SK-N-SH (cell line): ENCODE data around the gene METTL26. TPM values are rescaled to one million over a fixed set of nuclear protein-coding genes. Genes with fewer than 3 reads are reported as not detected.

ENCODE experiments used
- CTCF ChIA-PET: fragments of 300-600, 350-600 bp; formaldehyde crosslinking; extraction: SDS; loops from one replicate; lab custom pipeline; 2021; lab: Yijun Ruan, JAX
- POLR2A ChIA-PET: fragments of 350-600 bp; sonication (Branson Sonifier 250); formaldehyde crosslinking; extraction: SDS; loops from one replicate; lab custom pipeline; 2020; ENCODE audit warnings: antibody characterized with exemption, inconsistent platforms; lab: Yijun Ruan, JAX
- DNase-seq: peaks from one replicate; pipeline ENCODE4 v3.0.0; 2012
- H2AFZ ChIP-seq: fragments of 200-600 bp; sonication (generic); 2 replicates; pipeline ENCODE4 v1.8.1; 2016; ENCODE audit warnings: antibody characterized with exemption, mild to moderate bottlenecking, low read depth
- H3F3A ChIP-seq: fragments of 200-600 bp; sonication (generic); replicated peaks from 2 replicates; pipeline ENCODE3; 2016; ENCODE audit warnings: antibody characterized with exemption, mild to moderate bottlenecking; ENCODE audit not compliant: insufficient read depth
- H3K27ac ChIP-seq, 2 experiments: fragments of 200-500 bp in 1 of 2; fragments of 200-600 bp in 1 of 2; sonication (Bioruptor generic) in 1 of 2; sonication (generic), shearing (Covaris generic) in 1 of 2; 2 replicates each; pipeline versions ENCODE4 v1.5.1 to v1.6.1; 2014 to 2016; ENCODE audit warnings: low read depth in 2 of 2, inconsistent platforms in 1 of 2, low read length in 1 of 2, mild to moderate bottlenecking in 1 of 2, mixed read lengths in 1 of 2
- H3K27me3 ChIP-seq: fragments of 200-600 bp; sonication (generic), shearing (Covaris generic); 2 replicates; pipeline ENCODE4 v1.6.1; 2016; ENCODE audit warnings: mixed run types; ENCODE audit not compliant: insufficient read depth
- H3K36me3 ChIP-seq, 2 experiments: fragments of 200-500 bp in 1 of 2; fragments of 200-600 bp in 1 of 2; sonication (Bioruptor generic) in 1 of 2; sonication (generic) in 1 of 2; replicated peaks in 1 of 2; 2 replicates each; pipeline versions ENCODE3 to v1.5.1; 2014 to 2016; ENCODE audit warnings: low read length in 1 of 2, mild to moderate bottlenecking in 1 of 2; ENCODE audit not compliant: insufficient read depth in 2 of 2, control insufficient read depth in 1 of 2
- H3K4me1 ChIP-seq, 2 experiments: fragments of 200-500 bp in 1 of 2; fragments of 200-600 bp in 1 of 2; sonication (Bioruptor generic) in 1 of 2; sonication (generic), shearing (Covaris generic) in 1 of 2; 2 replicates each; pipeline versions ENCODE4 v1.5.1 to v1.6.1; 2014 to 2016; ENCODE audit warnings: low read depth in 1 of 2, low read length in 1 of 2, mixed run types in 1 of 2; ENCODE audit not compliant: insufficient read depth in 2 of 2, control insufficient read depth in 1 of 2
- H3K4me2 ChIP-seq: fragments of 200-600 bp; sonication (generic), shearing (Covaris generic); 2 replicates; pipeline ENCODE4 v1.6.1; 2017; ENCODE audit warnings: mixed run types
- H3K4me3 ChIP-seq, 2 experiments: fragments of 200-500 bp in 1 of 2; fragments of 200-600 bp in 1 of 2; sonication (Bioruptor generic) in 1 of 2; sonication (generic), shearing (Covaris generic) in 1 of 2; 2 replicates each; pipeline versions ENCODE4 v1.5.1 to v1.8.1; 2014 to 2016; ENCODE audit warnings: low read depth in 2 of 2, inconsistent platforms in 1 of 2, low read length in 1 of 2, mild to moderate bottlenecking in 1 of 2, mixed read lengths in 1 of 2, moderate library complexity in 1 of 2
- H3K79me2 ChIP-seq: fragments of 200-600 bp; sonication (generic); 2 replicates; pipeline ENCODE4 v1.8.1; 2017; ENCODE audit warnings: mild to moderate bottlenecking; ENCODE audit not compliant: insufficient read depth
- H3K9ac ChIP-seq: fragments of 200-600 bp; sonication (generic); 2 replicates; pipeline ENCODE4 v1.6.1; 2017; ENCODE audit warnings: mixed run types
- H3K9me2 ChIP-seq: fragments of 200-600 bp; sonication (generic); 2 replicates; pipeline ENCODE4 v1.6.1; 2017; ENCODE audit warnings: mixed run types
- H3K9me3 ChIP-seq: fragments of 200-600 bp; sonication (generic); 2 replicates; pipeline ENCODE4 v1.6.1; 2017; ENCODE audit warnings: mixed run types, mild to moderate bottlenecking, moderate library complexity
- H4K20me1 ChIP-seq: fragments of 200-600 bp; sonication (generic); 2 replicates; pipeline ENCODE4 v1.6.1; 2017; ENCODE audit warnings: mild to moderate bottlenecking, mixed run types; ENCODE audit not compliant: insufficient read depth
- EP300 ChIP-seq, 2 experiments: IDR thresholded peaks; 2 replicates each; pipeline versions ENCODE4 v1.4.0 to v1.6.1; 2012; ENCODE audit warnings: borderline replicate concordance in 1 of 2, low read depth in 1 of 2, low read length in 1 of 2
- IRF3 ChIP-seq: fragments of 150-350 bp; IDR thresholded peaks from 2 replicates; pipeline ENCODE4 v1.6.1; 2016; ENCODE audit warnings: mild to moderate bottlenecking, low read depth, low read length
- MXI1 ChIP-seq: IDR thresholded peaks from 2 replicates; pipeline ENCODE4 v1.6.1; 2012; ENCODE audit warnings: mild to moderate bottlenecking, low read depth, low read length, improper control_type of control experiment
- PBX3 ChIP-seq: IDR thresholded peaks from 2 replicates; pipeline ENCODE4; 2012
- REST ChIP-seq: IDR thresholded peaks from 2 replicates; pipeline ENCODE4 v1.6.1; 2012; ENCODE audit warnings: mild to moderate bottlenecking, low read depth, low read length, moderate library complexity
- RFX5 ChIP-seq: IDR thresholded peaks from 2 replicates; pipeline ENCODE4 v1.6.1; 2012; ENCODE audit warnings: mild to moderate bottlenecking, improper control_type of control experiment, low read length
- RXRA ChIP-seq: IDR thresholded peaks from 2 replicates; pipeline ENCODE4 v1.4.0; 2012; ENCODE audit warnings: low read depth, mild to moderate bottlenecking, borderline replicate concordance
- USF1 ChIP-seq: IDR thresholded peaks from 2 replicates; pipeline ENCODE4 v1.4.0; 2012; ENCODE audit warnings: low read depth, borderline replicate concordance
- WGBS: methylation state at CpG from one replicate; pipeline ENCODE4 v1.1.6; 2017; ENCODE audit warnings: low lambda C conversion rate; 5-methylcytosine and 5-hydroxymethylcytosine counted together
- polyA plus RNA-seq, 3 experiments: library from polyadenylated mRNA; depleted of rRNA; stranded (reverse); fragments of >200 nt; gene quantifications; 2 replicates each; pipeline ENCODE4 v1.2.3, GENCODE V29; 2012

METTL26 gene
- polyA plus RNA-seq, 1 of the 3 experiments (the other 2 are of a cell fraction), result 167 TPM

- peaks cover 0 to 12% of the 10 kb centered on the region in 2 experiments for H3K36me3 ChIP-seq
- no peak overlapping the region for H3K4me3 ChIP-seq
- no peaks in the 10 kb centered on the region; the same call in 1 of the 2 replicates for H4K20me1 ChIP-seq
- no peak overlapping the region for H3K9ac ChIP-seq
- H3K27ac ChIP-seq, result no peak overlapping the region; a peak in 1 of 4 replicates
- ChIA-PET POLR2A (no interaction called here), CTCF (interaction anchor here (0.9 to 1.4 kb wide), 5 partner anchors 10 to 30 kb away, joined by 3 to 11 read pairs (median 5); partner anchors contain the start of genes RHOT2 and WDR90)
- H3F3A ChIP-seq, result peaks cover 13% of the 10 kb centered on the region
- no peak overlapping the region for H2AFZ ChIP-seq
- no peaks in the 10 kb centered on the region for H3K27me3 ChIP-seq
- H3K9me2 ChIP-seq, result no peaks in the 10 kb centered on the region
- H3K79me2 ChIP-seq, result peaks cover 19% of the 10 kb centered on the region; the same call in 1 of the 2 replicates
- TF ChIP-seq MXI1 (no peak), RXRA (no peak)
- WGBS, result 96% methylated on average over 13 of the region's 15 CpGs
- no peak overlapping the region for H3K4me2 ChIP-seq
- H3K4me1 ChIP-seq, result peaks cover 5 to 41% of the 10 kb centered on the region in 2 experiments; a peak in 2 of 4 replicates
- H3K9me3 ChIP-seq, result no peaks in the 10 kb centered on the region
- no peak for DNase-seq
Measured at GRCh38 chr16:638034-638543, 2.0 kb upstream of the METTL26 start.

GRCh38 chr16:637081-638018 is 1.2 kb upstream of the METTL26 start:
- Histone ChIP-seq H3K4me1 (peaks cover 0 to 34% of the 10 kb centered on the region in 2 experiments; a peak in 1 of 4 replicates), H3K27ac (peak overlapping the region; percentile 94 to 98), H3K9me2 (no peaks in the 10 kb centered on the region), H3K9ac (peak overlapping the region; percentile 90; the same call in 1 of the 2 replicates)
- WGBS, result 27% methylated on average over 7 of the region's 53 CpGs
- TF ChIP-seq USF1 (peak; percentile 34; the same call in 1 of the 2 replicates), EP300 (IDR thresholded peaks at IDR 0.05; ENCODE audit: borderline replicate concordance in 1 of 2, low read depth in 1 of 2, low read length in 1 of 2) (no peak), PBX3 (no peak), IRF3 (no peak), RFX5 (no peak), RXRA (no peak), REST (no peak)
- TF ChIP-seq, all 33 proteins: peak for 1
- Histone ChIP-seq H3K36me3 (peaks cover 0 to 16% of the 10 kb centered on the region in 2 experiments), H3K27me3 (no peaks in the 10 kb centered on the region), H3K79me2 (peaks cover 12% of the 10 kb centered on the region; the same call in 1 of the 2 replicates), H3K4me3 (peak overlapping the region; percentile 78 to 87), H3K9me3 (no peaks in the 10 kb centered on the region), H4K20me1 (no peaks in the 10 kb centered on the region; the same call in 1 of the 2 replicates), H2AFZ (peak overlapping the region; percentile 84; the same call in 1 of the 2 replicates), H3F3A (peaks cover 13% of the 10 kb centered on the region), H3K4me2 (peak overlapping the region; percentile 90)
- ChIA-PET CTCF (interaction anchor here (1.0 to 2.2 kb wide), 4 partner anchors 11 to 75 kb away, joined by 3 to 11 read pairs (median 8); partner anchors contain the start of gene WDR90), POLR2A (interaction anchor here (0.7 to 1.6 kb wide), 4 partner anchors 12 to 72 kb away, joined by 3 to 5 read pairs (median 4); partner anchors contain the start of genes RAB40C and WDR90)
- DNase-seq, result peak; percentile 100
